Stimulated activated naive CD8-positive, alpha-beta T cell treated with anti-CD3 and anti-CD28 coated beads, Interleukin-15, Interleukin-2, amounts not matched to agents 100 U/mL and 50 U/mL, for 24 hours (primary cell): ENCODE results near the gene TNFAIP1.
A peak's percentile ranks its signal among the peaks of the same experiment; 100 is the strongest.
"Not testable (repeated sequence)": the region's sequence is repeated elsewhere in the genome, so short reads cannot be mapped to it uniquely, and the experiment has no call there.

ENCODE experiments used
- ATAC-seq: fragments of 150-1000 bp; cut with Tn5 transposase; one replicate; pipeline ENCODE4 v1.10.0; 2021
- DNase-seq: peaks from one replicate; pipeline ENCODE4 v3.0.0; 2021

The TNFAIP1 gene

DNA sequence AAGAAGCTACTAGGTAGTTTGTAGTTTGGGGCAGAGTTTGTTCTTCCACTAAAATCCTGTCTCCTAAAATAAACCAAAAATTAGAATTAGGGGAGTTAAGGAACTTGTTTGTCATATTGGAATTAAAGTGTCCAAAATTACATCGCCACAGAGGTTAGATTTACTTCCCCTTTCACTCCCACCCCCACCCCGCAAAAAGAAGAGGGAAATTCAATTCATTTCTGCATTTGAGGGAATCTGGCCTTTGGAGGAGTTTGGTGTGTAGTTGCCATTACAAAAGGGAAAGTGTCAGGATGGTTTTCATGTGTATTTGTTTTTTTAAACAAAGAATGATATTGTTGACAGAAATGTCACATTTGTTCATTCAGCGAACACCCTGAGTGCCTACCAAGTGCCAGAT is 10.8 kb upstream of the TNFAIP1 start:
- ATAC-seq (no peak), DNase-seq (no peak)

DNA sequence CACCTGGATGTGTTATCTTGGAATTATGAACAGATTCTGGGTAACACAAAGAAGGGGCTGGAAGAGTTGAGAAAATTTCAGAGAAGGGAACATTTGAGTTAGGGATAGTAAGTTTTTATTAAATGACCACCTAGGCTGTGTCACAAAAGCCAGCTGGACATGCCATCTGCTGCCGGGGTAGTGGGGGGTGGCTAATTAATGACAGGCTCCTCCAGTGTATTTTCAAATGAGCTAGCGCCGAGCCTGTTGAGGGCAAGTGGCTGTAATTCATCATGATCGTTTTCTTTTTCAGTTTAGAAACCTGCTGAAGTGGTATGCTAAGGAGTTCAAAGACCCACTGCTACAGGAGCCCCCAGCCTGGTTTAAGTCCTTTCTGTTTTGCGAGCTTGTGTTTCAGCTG is 10.3 kb upstream of the TNFAIP1 start:
- no peak for ATAC-seq
- DNase-seq = no peak

DNA sequence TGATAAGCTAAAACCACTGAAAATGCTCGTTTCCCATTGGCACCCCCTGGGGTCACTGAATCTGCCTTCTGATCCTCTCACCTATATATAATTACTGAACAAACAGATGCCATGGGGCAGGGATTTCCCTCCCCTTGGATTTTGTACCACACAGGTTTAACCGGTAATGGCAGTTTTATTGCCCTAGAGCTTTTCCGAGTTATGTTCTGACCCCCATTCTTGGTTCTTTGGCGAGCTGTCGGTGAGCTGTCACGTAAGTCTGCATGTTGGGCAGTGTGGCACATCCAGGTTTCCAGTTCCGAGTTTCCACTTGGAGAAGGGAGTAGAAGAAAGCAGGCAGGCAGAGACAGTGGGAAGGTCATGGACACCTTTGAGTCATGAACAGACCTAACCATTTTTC is 9.4 kb upstream of the TNFAIP1 start:
- ATAC-seq = no peak
- DNase-seq = no peak

DNA sequence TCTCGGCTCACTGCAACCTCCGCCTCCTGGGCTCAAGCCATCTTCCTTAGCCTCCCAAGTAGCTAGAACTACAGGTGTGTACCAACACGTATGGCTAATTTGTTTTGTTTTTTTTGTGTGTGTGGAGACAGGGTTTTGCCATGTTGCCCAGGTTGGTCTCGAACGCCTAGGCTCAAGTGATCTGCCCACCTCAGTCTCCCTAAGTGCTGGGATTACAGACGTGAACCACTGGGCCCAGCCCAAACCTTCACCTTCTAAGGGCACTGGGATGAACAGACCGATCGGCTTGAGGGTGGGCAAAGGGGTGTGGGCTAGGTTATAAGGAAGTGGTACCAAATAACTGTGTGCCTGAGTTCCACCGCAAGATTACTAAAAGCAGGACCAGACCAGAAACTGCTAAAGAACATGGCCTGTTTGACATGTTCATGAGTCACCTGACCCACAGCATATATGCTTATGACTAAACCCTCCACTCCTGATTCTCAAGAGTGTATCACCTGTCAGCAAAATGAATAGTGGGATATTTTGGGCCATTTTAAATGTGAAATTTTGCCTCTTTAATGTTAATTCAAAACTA is 8.4 kb upstream of the TNFAIP1 start:
- peak; percentile 88 for ATAC-seq
- DNase-seq = no peak

DNA sequence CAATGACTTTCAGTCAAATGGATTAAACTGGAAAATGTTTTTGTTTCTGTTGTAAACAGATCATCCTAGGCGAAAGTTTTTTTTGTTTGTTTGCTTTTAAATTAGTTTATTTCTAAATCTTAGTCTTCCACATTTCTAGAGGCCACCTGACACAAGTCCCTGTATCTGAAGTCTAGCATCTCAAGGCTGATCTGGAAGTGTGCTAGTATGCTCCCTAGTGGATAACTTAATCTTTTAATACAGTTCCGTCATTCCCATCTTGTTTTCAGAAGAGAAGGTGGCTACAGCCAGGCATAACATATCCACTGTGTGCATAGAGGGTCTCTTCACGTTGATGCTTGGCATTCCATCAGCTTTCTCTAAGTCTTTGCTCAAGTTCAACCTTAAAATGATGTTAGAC is 7.9 kb upstream of the TNFAIP1 start:
- ATAC-seq (no peak), DNase-seq (no peak)

DNA sequence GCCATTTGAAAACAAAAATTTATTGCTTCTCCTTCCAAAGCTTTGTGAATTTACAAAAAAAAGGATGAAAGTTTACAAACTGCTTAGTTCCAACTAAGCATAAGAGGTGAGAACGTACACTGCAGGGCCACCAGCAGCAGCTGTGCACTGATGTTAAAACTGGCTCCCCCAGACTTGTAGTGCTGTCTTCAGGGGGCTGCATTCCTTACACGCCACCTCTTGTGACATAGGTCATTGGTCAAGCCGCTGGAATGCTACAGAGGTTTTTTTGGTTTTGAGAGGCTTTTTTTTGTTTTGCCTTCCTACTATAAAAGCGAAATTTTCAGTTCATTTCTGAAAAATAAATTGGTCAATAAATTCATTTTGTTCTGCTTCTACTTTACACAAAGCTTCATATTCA is 7.2 kb upstream of the TNFAIP1 start:
- ATAC-seq = no peak
- no peak for DNase-seq

DNA sequence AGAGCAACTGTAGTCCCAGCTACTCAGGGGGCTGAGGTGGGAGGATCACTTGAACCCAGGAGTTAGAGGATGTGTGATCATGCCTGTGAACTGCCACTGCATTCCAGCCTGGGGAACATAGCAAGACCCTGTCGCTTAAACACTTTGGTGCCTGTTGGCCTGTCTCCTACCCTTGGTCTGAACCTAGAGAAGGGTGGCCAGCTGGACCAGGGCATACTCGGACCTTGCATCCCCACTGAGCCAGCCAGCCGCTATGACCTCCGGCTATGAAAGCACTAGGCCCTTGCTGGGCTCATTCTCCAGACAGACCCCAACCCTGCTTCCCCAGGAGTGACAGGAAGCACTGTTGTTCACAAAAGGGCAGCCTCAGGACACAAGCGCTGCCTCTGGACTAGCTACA is 4.9 kb upstream of the TNFAIP1 start:
- DNase-seq (no peak), ATAC-seq (no peak)

DNA sequence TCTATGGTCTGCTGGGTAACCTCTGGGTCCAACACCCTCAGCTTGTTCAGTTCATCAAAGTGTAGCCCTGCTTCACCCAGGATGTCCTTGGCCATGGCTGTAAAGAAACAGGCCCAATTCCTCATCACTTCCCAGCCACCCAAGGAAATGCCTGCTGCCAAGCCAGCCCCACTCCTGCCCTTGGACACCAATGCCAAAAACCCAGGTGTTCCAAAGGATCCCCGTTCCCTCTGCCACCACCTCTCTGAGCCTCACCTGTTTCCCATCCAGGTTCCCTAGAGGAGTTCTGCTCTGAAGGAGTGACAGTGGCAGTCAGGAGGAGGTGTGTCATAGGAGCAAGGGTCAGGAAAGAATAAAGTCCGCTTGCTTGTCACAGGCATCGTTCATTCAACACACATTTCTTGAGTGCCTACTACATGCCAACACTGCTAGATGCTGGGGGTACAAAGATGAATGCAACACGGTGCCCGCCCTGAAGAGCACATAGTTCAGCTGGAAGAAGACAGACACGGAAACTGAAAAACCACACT is 3.6 kb upstream of the TNFAIP1 start:
- DNase-seq = no peak

DNA sequence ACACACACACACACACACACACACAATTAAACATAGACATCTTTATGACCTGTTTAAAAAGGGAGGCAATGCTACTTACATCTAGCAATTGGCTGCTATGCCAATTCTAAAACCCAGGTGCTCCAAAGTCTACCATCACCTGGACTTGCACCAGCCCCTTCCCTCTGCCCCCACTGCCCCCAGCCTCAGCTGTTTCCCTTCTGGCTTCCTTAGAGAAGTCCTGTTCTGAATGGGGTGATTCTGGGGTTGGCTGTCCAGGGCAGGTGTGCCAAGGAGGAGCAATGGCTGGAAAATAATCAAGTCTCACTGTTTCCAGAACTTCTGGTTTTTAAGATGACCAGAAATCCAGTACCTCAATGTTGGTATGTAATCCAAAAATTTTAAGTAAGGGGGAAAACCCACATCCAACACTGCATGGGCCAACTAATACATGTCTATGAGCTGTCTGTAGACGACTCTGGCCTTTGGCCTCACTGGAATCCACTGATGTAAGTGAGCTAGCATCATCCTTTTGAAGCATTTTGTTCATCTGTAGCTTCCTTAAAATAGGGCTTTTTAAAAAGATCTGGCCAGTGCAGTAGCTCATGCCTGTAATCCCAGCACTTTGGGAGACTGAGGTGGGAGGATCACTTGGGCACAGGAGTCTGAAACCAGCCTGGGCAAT is 2.3 kb upstream of the TNFAIP1 start:
- ATAC-seq = no peak
- no peak for DNase-seq

More for the DNA sequence above, 3.6 kb upstream of the TNFAIP1 start:
- ATAC-seq = no peak

DNA sequence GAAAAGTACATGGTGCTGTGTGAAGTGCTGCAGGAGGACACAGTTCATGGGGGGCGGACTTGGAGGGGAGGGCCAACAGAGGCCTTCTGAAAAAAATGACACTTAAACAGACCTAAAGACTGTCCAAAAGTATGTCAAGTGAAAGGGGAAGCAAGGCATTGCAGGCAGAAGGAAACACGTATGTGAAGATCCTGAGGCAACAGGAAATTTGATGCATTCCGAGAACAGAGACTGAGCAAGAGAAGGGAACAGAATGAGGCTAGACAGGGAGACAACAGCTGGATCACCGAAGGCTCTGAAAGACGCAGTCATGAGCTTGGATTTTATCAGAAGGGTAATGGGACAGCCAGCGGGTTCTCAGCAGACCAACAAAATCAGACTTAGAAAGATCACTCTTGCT is 1.4 kb upstream of the TNFAIP1 start:
- DNase-seq (no peak), ATAC-seq (no peak)

DNA sequence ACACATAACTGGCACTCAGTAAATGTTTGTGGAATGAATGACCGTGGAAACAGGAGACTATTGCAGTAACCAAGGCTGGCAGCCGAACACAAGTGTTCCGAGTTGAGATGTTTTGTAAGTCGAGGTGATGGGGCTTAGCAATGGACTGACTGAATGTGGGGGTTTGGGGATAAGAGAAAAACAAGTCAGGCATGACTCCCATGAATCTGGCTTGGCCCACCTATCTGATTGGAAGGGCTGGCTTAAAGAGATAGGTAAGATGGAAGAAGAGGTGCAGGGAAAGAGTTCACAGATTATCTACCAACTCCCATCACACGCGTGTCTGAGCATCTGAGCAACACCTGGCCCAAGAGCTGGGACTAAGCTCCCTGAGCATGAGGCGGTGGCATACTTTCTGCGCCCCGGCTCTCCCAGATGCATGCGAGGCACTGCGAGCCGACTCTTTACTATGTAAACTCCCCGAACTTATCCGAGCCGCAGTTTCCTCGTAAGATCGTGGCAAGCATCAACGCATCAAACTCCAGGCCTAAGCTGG is 828 bp upstream of the TNFAIP1 start:
- DNase-seq (no peak), ATAC-seq (no peak)

DNA sequence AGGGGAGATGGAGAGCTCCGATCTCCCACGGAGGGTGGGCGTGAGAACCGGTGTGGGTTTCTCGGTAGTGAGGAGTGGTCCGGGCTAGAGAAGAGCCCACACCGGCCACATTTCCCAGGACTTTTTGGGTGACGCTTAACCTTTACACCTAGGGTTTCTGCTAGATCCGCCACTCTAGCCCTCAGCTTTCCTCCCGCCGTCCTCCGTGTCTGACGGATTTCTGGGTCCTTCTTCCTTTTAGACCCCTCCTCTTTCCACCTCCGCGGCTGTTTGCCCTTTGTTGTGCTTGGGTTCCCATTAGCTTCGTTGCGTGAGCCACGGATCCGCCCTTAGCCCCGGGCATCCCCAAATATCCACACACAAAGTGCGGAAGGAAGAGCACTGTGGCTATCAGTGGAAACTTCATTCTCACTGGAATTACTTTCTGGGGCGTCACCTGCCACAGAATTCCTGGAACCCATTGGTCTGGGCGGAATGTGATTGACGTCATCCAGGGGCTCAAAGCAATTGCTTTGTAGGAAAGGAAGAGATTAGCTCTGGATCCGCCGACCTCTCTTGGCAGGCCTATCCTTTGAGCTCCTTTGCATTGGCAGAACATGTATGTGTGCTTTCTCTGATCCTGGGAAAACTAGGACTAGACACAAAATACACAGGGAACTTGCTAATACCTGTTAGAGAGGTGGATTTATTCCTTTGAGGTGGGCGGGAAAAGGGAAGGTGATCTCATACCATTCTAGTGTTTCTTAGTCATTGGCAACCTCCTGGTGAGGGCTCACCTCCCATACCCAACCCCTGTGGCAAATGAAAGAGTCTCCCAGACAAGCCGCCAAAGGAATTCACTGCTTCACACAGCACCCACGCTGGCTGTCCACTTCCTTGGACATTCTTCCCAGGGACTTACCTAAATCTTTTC is 654 bp downstream of the TNFAIP1 start:
- DNase-seq = peak; percentile 40

DNA sequence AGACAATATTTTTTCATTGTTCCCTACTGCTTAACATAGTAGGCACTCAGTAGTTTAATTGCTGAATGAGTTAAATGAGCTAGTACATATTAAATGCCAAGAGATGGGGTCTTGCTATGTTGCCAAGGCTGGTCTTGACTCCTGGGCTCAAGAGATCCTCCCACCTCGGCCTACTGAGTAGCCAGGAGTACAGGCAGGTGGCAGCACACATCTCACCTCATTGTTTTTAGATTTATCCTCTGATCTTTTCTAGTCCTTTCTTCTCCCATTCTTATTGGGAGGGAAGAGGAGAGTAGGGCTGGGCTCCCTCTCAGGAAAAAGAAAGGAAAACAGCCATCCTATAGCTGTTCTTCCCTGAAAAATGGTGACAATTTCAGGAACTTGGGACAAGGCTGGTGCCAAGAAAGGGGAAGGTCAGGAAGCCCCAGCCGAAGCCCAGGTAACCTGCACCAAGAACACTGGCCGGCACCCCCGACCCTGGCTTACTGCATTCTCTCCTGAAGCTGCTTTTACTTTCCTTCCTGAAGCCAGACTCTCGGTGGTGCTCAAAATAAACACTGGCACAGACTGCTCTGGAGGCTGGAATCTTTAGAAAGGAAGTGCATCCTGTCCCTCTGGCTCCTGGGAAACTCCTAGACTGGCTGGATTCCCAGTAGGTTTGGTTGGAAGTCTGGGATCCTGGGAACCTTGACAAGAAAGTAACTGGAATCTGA is 2.7 kb downstream of the TNFAIP1 start:
- no peak for ATAC-seq
- DNase-seq = no peak

More for the DNA sequence above, 654 bp downstream of the TNFAIP1 start:
- ATAC-seq = no peak

DNA sequence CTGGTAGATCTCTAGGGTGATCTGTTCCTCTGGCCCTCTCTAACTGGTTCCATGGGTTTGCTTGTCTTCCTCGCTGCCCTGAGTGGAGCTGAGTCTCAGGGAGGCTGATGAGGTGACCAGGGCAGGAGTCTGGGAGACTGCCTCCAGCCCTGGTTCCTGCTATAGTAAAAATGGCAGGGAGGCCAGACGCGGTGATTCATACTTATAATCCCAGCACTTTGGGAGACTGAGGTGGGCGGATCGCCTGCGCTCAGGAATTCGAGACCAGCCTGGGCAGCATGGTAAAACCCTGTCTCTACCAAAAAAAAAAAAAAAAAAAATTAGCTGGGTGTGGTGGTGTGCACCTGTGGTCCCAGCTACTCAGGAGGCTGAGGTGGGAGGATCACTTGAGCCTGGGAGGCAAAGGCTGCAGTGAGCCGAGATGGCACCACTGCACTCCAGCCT is 3.2 kb downstream of the TNFAIP1 start:
- ATAC-seq, DNase-seq: not testable (repeated sequence)

DNA sequence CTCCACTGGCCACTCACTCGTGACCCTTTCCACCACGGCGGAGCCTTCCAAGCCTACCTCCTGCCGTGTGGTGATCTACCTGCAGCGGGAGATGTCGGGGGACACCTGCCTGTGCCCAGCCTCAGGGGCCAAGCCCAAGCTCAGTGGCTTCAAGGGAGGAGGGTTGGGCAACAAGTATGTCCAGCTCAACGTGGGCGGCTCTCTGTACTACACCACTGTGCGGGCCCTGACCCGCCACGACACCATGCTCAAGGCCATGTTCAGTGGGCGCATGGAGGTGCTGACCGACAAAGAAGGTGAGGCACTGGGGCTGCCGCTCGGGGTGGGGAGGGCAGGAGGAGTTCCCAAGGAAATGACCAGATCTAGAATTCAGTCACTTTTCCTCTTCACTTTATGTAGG is 3.9 kb downstream of the TNFAIP1 start:
- ATAC-seq = no peak
- no peak for DNase-seq

DNA sequence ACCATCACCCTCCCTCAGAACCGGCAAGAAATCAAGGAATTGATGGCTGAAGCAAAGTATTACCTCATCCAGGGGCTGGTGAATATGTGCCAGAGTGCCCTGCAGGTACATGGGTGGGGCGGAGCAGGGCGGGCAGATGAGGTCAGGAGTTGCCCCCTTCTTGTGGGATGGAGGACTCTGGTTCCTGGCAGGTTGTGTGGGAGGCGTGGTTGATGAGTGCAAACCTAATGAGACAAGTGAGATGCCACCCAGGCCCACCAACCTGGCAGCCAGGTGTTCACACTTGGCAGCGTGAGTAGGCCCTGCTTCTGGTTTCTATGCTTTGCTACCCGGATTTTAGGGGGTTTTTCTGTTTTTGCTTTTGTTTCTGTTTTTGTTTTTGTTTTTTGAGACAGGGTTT is 4.8 kb downstream of the TNFAIP1 start:
- ATAC-seq = no peak

DNA sequence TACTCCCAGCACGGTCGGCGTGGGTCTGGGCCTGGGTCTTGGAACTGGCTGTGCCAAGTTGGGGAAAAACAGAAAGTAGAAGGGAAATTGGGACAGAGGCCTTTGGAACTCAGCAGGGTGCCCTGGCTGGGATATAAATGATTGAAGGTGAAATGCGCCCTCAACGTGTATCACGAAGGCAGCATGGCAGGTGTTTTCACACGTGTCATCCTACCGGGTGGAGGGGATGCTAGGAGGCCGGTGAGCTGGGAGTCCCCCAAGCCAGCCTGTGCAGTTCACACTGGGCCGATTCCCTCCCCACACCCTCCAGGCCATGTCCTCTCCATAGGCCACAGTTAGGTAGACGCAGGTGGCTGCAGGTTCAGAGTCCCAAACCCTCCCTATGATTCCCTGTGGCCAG is 6.0 kb downstream of the TNFAIP1 start:
- DNase-seq (no peak), ATAC-seq (no peak)

More for the DNA sequence above, 4.8 kb downstream of the TNFAIP1 start:
- no peak for DNase-seq

DNA sequence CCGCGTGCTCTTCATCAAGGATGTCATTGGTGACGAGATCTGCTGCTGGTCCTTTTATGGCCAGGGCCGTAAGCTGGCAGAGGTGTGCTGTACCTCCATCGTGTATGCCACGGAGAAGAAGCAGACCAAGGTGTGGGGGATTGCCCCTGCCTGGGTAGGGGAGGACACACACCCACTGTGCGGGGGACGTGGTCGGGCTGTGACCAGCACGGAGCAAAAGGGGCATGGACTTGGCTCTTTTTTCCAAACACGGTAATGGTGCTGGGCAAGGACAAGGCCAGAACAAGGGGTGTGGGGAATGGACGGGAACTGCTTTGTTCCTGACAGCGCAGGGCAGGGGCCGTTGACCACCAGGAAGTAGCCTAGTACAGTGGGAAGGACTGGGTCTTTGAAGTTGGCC is 6.8 kb downstream of the TNFAIP1 start:
- ATAC-seq (no peak), DNase-seq (no peak)

DNA sequence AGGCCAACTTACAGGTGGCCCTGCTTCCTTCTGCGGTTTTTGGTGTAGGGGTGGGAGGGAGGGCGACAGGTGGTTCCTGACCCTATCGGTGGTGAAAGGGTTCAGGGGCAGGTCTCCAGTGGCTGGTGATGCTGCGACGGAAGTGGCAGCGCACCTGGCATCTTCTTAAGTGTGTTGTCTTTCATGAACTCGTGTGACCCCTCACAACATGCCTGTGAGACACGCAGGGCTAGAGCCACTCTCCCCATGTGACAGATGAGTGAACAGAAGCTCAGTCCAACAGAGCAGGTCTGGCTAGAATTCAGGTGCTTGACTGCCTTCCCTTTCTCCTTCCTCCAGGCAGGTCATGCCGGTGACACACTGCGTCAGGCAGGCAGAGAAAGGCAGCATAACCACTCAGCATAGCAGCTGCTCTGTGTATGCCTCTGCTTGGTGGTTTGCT is 8.0 kb downstream of the TNFAIP1 start:
- no peak for DNase-seq
- ATAC-seq = no peak

DNA sequence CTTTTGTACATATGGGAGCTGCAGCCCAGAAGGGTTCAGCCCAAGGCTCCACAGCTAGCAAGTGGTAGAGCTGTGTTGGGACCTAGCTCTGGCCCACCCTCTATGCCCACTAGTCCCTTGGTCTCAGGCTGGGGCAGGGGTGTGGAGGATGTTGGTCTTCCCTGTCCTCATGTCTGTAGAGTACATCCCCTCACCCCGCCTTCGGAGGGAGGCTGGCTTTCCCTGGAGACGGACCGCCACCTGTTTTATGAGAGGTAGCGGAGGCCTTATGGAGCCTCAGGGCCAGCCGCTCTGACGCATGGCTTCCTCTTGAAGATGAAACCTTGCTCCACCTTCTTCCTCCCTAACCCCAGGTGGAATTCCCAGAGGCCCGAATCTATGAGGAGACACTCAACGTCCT is 8.4 kb downstream of the TNFAIP1 start:
- DNase-seq = no peak
- peak; percentile 24 for ATAC-seq

DNA sequence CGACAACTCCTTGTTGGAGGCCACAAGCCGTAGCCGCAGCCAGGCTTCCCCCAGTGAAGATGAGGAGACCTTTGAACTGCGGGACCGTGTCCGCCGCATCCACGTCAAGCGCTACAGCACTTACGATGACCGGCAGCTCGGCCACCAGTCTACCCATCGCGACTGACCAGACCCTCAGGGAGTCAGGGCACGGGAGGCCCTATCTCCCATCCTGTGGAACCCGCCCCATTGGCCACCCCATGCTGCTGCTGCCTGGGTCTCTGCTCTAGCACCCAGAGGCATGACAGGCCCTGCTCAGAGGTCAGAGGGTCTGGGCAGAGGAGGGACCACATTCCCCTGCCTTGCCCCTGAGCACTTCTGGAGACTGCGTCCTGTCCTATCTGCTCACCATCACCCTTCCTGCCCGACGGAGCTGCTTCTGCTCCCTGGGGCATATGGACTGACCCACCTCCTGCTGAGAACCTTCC is 8.9 kb downstream of the TNFAIP1 start:
- DNase-seq (no peak), ATAC-seq (no peak)
